ENCODE measurements around the gene PTPRU.
A peak's percentile ranks its signal among the peaks of the same experiment; 100 is the strongest.

PTPRU gene

DNA sequence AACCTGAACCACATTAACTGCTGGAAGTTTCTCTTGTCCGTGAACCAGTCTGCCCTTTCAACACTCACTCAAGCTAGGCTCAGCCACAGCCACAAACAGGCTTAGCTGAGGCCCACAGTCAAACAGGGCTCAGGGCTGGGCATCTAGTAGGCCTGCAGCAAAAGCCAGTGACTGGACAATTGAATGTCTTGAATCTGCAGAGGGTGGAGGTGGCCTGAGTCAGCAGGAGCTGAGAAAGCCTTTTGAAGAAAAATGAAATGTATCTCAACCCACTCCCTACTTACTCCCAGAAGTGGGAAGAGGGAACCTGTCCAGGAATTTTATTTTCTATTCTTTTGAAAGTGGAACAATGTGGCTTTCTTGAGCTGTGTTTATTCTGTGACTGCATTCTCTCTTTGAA lies 95.4 kb downstream of the PTPRU start:
- Histone ChIP-seq H3K36me3 (ENCODE audit: control insufficient read depth, low read length) (no peaks in the 10 kb centered on the region), H3K9me3 (ENCODE audit: control insufficient read depth, insufficient read depth, low read length) (no peaks in the 10 kb centered on the region), H3K79me2 (ENCODE audit: control insufficient read depth, low read length) (no peaks in the 10 kb centered on the region), H3K4me3 (ENCODE audit: low read length) (no peak overlapping the region), H3K4me2 (ENCODE audit: low read length) (no peak overlapping the region), H3K9me2 (replicated peaks; ENCODE audit: control insufficient read depth, low read length) (no peaks in the 10 kb centered on the region), H3K4me1 (ENCODE audit: control insufficient read depth, low read length) (no peaks in the 10 kb centered on the region), H3K27me3 (ENCODE audit: control insufficient read depth, low read length) (peaks cover 6% of the 10 kb centered on the region; the same call in 1 of the 2 replicates), H4K20me1 (ENCODE audit: control insufficient read depth, insufficient read depth, low read depth, low read length) (no peaks in the 10 kb centered on the region), H3F3A (ENCODE audit: control insufficient read depth, insufficient read depth) (no peaks in the 10 kb centered on the region), H3K27ac (ENCODE audit: low read depth, low read length) (no peak overlapping the region)
- TF ChIP-seq EZH2phosphoT487 (IDR thresholded peaks at IDR 0.05; ENCODE audit: borderline replicate concordance, low read length), result no peak
- TF ChIP-seq, protein P1, sequence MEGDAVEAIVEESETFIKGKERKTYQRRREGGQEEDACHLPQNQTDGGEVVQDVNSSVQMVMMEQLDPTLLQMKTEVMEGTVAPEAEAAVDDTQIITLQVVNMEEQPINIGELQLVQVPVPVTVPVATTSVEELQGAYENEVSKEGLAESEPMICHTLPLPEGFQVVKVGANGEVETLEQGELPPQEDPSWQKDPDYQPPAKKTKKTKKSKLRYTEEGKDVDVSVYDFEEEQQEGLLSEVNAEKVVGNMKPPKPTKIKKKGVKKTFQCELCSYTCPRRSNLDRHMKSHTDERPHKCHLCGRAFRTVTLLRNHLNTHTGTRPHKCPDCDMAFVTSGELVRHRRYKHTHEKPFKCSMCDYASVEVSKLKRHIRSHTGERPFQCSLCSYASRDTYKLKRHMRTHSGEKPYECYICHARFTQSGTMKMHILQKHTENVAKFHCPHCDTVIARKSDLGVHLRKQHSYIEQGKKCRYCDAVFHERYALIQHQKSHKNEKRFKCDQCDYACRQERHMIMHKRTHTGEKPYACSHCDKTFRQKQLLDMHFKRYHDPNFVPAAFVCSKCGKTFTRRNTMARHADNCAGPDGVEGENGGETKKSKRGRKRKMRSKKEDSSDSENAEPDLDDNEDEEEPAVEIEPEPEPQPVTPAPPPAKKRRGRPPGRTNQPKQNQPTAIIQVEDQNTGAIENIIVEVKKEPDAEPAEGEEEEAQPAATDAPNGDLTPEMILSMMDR (IDR thresholded peaks at IDR 0.05; ENCODE audit: low read depth, low read length, poor library complexity, severe bottlenecking), result no peak

GRCh38 chr1:29332204-29332603 lies 95.9 kb downstream of the PTPRU start:
- TF ChIP-seq, protein P1 (IDR thresholded peaks at IDR 0.05; ENCODE audit: low read depth, low read length, poor library complexity, severe bottlenecking), result peak; percentile 75
- TF ChIP-seq EZH2phosphoT487 (IDR thresholded peaks at IDR 0.05; ENCODE audit: borderline replicate concordance, low read length), result no peak
- H4K20me1 ChIP-seq (ENCODE audit: control insufficient read depth, insufficient read depth, low read depth, low read length), result no peaks in the 10 kb centered on the region
- H3K4me2 ChIP-seq (ENCODE audit: low read length), result no peak overlapping the region
- peaks cover 6% of the 10 kb centered on the region; the same call in 1 of the 2 replicates for H3K27me3 ChIP-seq (ENCODE audit: control insufficient read depth, low read length)
- H3K4me1 ChIP-seq (ENCODE audit: control insufficient read depth, low read length), result no peaks in the 10 kb centered on the region
- no peaks in the 10 kb centered on the region for H3F3A ChIP-seq (ENCODE audit: control insufficient read depth, insufficient read depth)
- no peaks in the 10 kb centered on the region for H3K9me3 ChIP-seq (ENCODE audit: control insufficient read depth, insufficient read depth, low read length)
- H3K27ac ChIP-seq (ENCODE audit: low read depth, low read length), result no peak overlapping the region
- no peaks in the 10 kb centered on the region for H3K9me2 ChIP-seq (replicated peaks; ENCODE audit: control insufficient read depth, low read length)
- H3K36me3 ChIP-seq (ENCODE audit: control insufficient read depth, low read length), result no peaks in the 10 kb centered on the region
- H3K79me2 ChIP-seq (ENCODE audit: control insufficient read depth, low read length), result no peaks in the 10 kb centered on the region
- H3K4me3 ChIP-seq (ENCODE audit: low read length), result no peak overlapping the region

- no peaks in the 10 kb centered on the region for H3K9me2 ChIP-seq (replicated peaks; ENCODE audit: control insufficient read depth, low read length)
- no peaks in the 10 kb centered on the region for H3K4me1 ChIP-seq (ENCODE audit: control insufficient read depth, low read length)
- H3K36me3 ChIP-seq (ENCODE audit: control insufficient read depth, low read length), result no peaks in the 10 kb centered on the region
- H3K27ac ChIP-seq (ENCODE audit: low read depth, low read length), result no peak overlapping the region
- H3F3A ChIP-seq (ENCODE audit: control insufficient read depth, insufficient read depth), result no peaks in the 10 kb centered on the region
- TF ChIP-seq, protein P1 (IDR thresholded peaks at IDR 0.05; ENCODE audit: low read depth, low read length, poor library complexity, severe bottlenecking), result no peak
- H3K4me3 ChIP-seq (ENCODE audit: low read length), result no peak overlapping the region
- no peaks in the 10 kb centered on the region for H3K79me2 ChIP-seq (ENCODE audit: control insufficient read depth, low read length)
- H3K4me2 ChIP-seq (ENCODE audit: low read length), result no peak overlapping the region
- no peaks in the 10 kb centered on the region for H4K20me1 ChIP-seq (ENCODE audit: control insufficient read depth, insufficient read depth, low read depth, low read length)
- no peaks in the 10 kb centered on the region for H3K9me3 ChIP-seq (ENCODE audit: control insufficient read depth, insufficient read depth, low read length)
- peaks cover 6% of the 10 kb centered on the region; the same call in 1 of the 2 replicates for H3K27me3 ChIP-seq (ENCODE audit: control insufficient read depth, low read length)
These were observed 96.7 kb downstream of the PTPRU start for GRCh38 chr1:29333008-29333407.

GRCh38 chr1:29335573-29335972 lies 99.3 kb downstream of the PTPRU start:
- Histone ChIP-seq H3F3A (ENCODE audit: control insufficient read depth, insufficient read depth) (no peaks in the 10 kb centered on the region), H3K9me2 (replicated peaks; ENCODE audit: control insufficient read depth, low read length) (no peaks in the 10 kb centered on the region), H3K36me3 (ENCODE audit: control insufficient read depth, low read length) (no peaks in the 10 kb centered on the region), H3K4me3 (ENCODE audit: low read length) (no peak overlapping the region), H3K4me1 (ENCODE audit: control insufficient read depth, low read length) (no peaks in the 10 kb centered on the region), H4K20me1 (ENCODE audit: control insufficient read depth, insufficient read depth, low read depth, low read length) (no peaks in the 10 kb centered on the region), H3K27me3 (ENCODE audit: control insufficient read depth, low read length) (peaks cover 6% of the 10 kb centered on the region; the same call in 1 of the 2 replicates), H3K9me3 (ENCODE audit: control insufficient read depth, insufficient read depth, low read length) (no peaks in the 10 kb centered on the region), H3K79me2 (ENCODE audit: control insufficient read depth, low read length) (no peaks in the 10 kb centered on the region), H3K4me2 (ENCODE audit: low read length) (no peak overlapping the region), H3K27ac (ENCODE audit: low read depth, low read length) (no peak overlapping the region)
- TF ChIP-seq EZH2phosphoT487 (IDR thresholded peaks at IDR 0.05; ENCODE audit: borderline replicate concordance, low read length), result no peak
- TF ChIP-seq, protein P1 (IDR thresholded peaks at IDR 0.05; ENCODE audit: low read depth, low read length, poor library complexity, severe bottlenecking), result no peak
